Measurements from ENCODE around the gene PPM1J. TPM values are rescaled to one million over a fixed set of nuclear protein-coding genes. Genes with fewer than 3 reads are reported as not detected.
A peak's percentile ranks its signal among the peaks of the same experiment; 100 is the strongest.

PPM1J gene
- total and polyA plus RNA-seq, 9 of the 15 experiments (the other 6 are each of a cell fraction or from before 2014, with no cell fraction given) = 0.25 to 10.5 (median 4.2) TPM

GRCh38 chr1:112716133-112716720, 1.1 kb upstream of the PPM1J start (continued):
- TF ChIP-seq RFX5 (IDR thresholded peaks at IDR 0.05; ENCODE audit: low read depth, low read length) = no peak
- no peak for TF ChIP-seq THAP7 (CRISPR knock-in tag; IDR thresholded peaks at IDR 0.05)
- TF ChIP-seq NFE2L1 (tag; IDR thresholded peaks at IDR 0.05; ENCODE audit: borderline replicate concordance, low read depth) = no peak
- TF ChIP-seq POLR3A (IDR thresholded peaks at IDR 0.05; ENCODE audit: borderline replicate concordance, extremely low read depth, insufficient read depth, insufficient read length) = no peak
- no peak for TF ChIP-seq RBM17 (IDR thresholded peaks at IDR 0.05; ENCODE audit: borderline replicate concordance, low read depth, low read length)
- TF ChIP-seq KDM2B (CRISPR knock-in tag; IDR thresholded peaks at IDR 0.05) = 0 out of 2 replicates have a peak, but pooled peaks have one; percentile 73
- TF ChIP-seq, protein P1, sequence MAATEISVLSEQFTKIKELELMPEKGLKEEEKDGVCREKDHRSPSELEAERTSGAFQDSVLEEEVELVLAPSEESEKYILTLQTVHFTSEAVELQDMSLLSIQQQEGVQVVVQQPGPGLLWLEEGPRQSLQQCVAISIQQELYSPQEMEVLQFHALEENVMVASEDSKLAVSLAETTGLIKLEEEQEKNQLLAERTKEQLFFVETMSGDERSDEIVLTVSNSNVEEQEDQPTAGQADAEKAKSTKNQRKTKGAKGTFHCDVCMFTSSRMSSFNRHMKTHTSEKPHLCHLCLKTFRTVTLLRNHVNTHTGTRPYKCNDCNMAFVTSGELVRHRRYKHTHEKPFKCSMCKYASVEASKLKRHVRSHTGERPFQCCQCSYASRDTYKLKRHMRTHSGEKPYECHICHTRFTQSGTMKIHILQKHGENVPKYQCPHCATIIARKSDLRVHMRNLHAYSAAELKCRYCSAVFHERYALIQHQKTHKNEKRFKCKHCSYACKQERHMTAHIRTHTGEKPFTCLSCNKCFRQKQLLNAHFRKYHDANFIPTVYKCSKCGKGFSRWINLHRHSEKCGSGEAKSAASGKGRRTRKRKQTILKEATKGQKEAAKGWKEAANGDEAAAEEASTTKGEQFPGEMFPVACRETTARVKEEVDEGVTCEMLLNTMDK (IDR thresholded peaks at IDR 0.05; ENCODE audit: borderline replicate concordance, insufficient read depth, low read depth, low read length, poor library complexity, severe bottlenecking) = no peak
- TF ChIP-seq ZNF589 (CRISPR knock-in tag; IDR thresholded peaks at IDR 0.05; ENCODE audit: low read depth) = no peak
- TF ChIP-seq SIN3A (IDR thresholded peaks at IDR 0.05; ENCODE audit: borderline replicate concordance in 2 of 2, control insufficient read depth in 1 of 2, low read depth in 2 of 2, low read length in 2 of 2) = no peak
- no peak for TF ChIP-seq ZNF699 (CRISPR knock-in tag; IDR thresholded peaks at IDR 0.05; ENCODE audit: insufficient replicate concordance)
- 0 out of 2 replicates have a peak, but pooled peaks have one; percentile 8 for TF ChIP-seq SOX6 (IDR thresholded peaks at IDR 0.05)
- TF ChIP-seq KAT7 (CRISPR knock-in tag; IDR thresholded peaks at IDR 0.05; ENCODE audit: borderline replicate concordance) = no peak
- TF ChIP-seq CBFB (CRISPR knock-in tag; IDR thresholded peaks at IDR 0.05) = no peak
- TF ChIP-seq, protein P2, sequence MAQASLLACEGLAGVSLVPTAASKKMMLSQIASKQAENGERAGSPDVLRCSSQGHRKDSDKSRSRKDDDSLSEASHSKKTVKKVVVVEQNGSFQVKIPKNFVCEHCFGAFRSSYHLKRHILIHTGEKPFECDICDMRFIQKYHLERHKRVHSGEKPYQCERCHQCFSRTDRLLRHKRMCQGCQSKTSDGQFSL (CRISPR knock-in tag; IDR thresholded peaks at IDR 0.05) = peak; percentile 70; the same call in 1 of the 2 replicates
- TF ChIP-seq, protein P2 (tag; IDR thresholded peaks at IDR 0.05) = no peak
- no peak for TF ChIP-seq RBM22 (IDR thresholded peaks at IDR 0.05; ENCODE audit: low read depth, low read length, poor library complexity, severe bottlenecking)
- TF ChIP-seq CEBPB (tag; IDR thresholded peaks at IDR 0.05) = no peak
- TF ChIP-seq E2F3 (CRISPR knock-in tag; IDR thresholded peaks at IDR 0.05) = no peak
- TF ChIP-seq ZNF253 (CRISPR knock-in tag; conservative IDR thresholded peaks at IDR 0.05) = no peak
- no peak for TF ChIP-seq ILF3 (IDR thresholded peaks at IDR 0.05; ENCODE audit: borderline replicate concordance)
